Esophagus muscularis mucosa (tissue), 4 donors: ENCODE results near the gene YY1. TPM values are rescaled to one million over a fixed set of nuclear protein-coding genes. Genes with fewer than 3 reads are reported as not detected.
A peak's percentile ranks its signal among the peaks of the same experiment; 100 is the strongest.

Experiments used
- DNase-seq: peaks from one replicate; pipeline ENCODE4 v3.0.0-alpha.2; 2017; ENCODE audit errors: extremely low spot score
- H3K27ac ChIP-seq, 4 donors: fragments of 200-600 bp; sonication (generic); replicated peaks in 1 of 4; 1 replicate in 3 of 4; 2 replicates in 1 of 4; pipeline ENCODE4 v1.5.1; 2016 to 2019; ENCODE audit warnings: mild to moderate bottlenecking in 1 of 4
- H3K27me3 ChIP-seq, 4 donors: fragments of 200-600 bp; sonication (generic); one replicate each; pipeline versions ENCODE4 v1.5.1 to v1.6.0; 2016 to 2019
- H3K36me3 ChIP-seq, 4 donors: fragments of 200-600 bp; sonication (generic); one replicate each; pipeline ENCODE4 v1.5.1; 2016 to 2019
- H3K4me1 ChIP-seq, 4 donors: fragments of 200-600 bp; sonication (generic); one replicate each; pipeline ENCODE4 v1.5.1; 2016 to 2019
- H3K4me3 ChIP-seq, 4 donors: fragments of 200-600 bp; sonication (generic); 1 replicate in 2 of 4; 2 replicates in 2 of 4; pipeline ENCODE4 v1.5.1; 2016 to 2019; ENCODE audit warnings: mild to moderate bottlenecking in 4 of 4, moderate library complexity in 1 of 4
- H3K9me3 ChIP-seq, 4 donors: fragments of 200-600 bp; sonication (generic); 1 replicate in 3 of 4; 2 replicates in 1 of 4; pipeline ENCODE4 v1.5.1; 2016 to 2019
- CTCF ChIP-seq, 3 experiments: fragments of 200-600 bp in 2 of 3; fragments of 450-650 bp in 1 of 3; sonication (generic) in 2 of 3; IDR thresholded peaks; one replicate each; pipeline ENCODE4 v1.5.1; 2017 to 2019; ENCODE audit warnings: antibody characterized with exemption in 3 of 3, mild to moderate bottlenecking in 2 of 3, moderate library complexity in 1 of 3
- EP300 ChIP-seq: sonication (generic); formaldehyde crosslinking; IDR thresholded peaks from one replicate; pipeline ENCODE4 v1.6.1; 2017; ENCODE audit warnings: antibody characterized with exemption
- POLR2A ChIP-seq: fragments of 450-650 bp; IDR thresholded peaks from one replicate; pipeline ENCODE4 v1.6.1; 2017; ENCODE audit warnings: antibody characterized with exemption, moderate library complexity, mild to moderate bottlenecking, low read depth
- POLR2AphosphoS5 ChIP-seq, 2 donors: sonication (generic); formaldehyde crosslinking; IDR thresholded peaks; one replicate each; pipeline ENCODE4 v1.6.1; 2017; ENCODE audit warnings: antibody characterized with exemption in 2 of 2
- WGBS: methylation state at CpG from one replicate; pipeline ENCODE4 v1.1.5; 2018; 5-methylcytosine and 5-hydroxymethylcytosine counted together
- intact Hi-C: fragments of 100-400 bp; cut with DNase I; formaldehyde crosslinking; loops from one replicate; pipeline ENCODE4 v1.15.1; 2023
- total RNA-seq, 4 donors: library from RNA; depleted of rRNA; stranded (reverse); fragments of >200 nt; gene quantifications; one replicate each; pipeline versions ENCODE4 v1.1.0 to v1.2.1, GENCODE V29; 2016

Gene YY1
- total RNA-seq, 4 donors from 2014 or later: 54.8 to 83.4 (median 62.7) TPM

- H3K9me3 ChIP-seq: no peaks in the 10 kb centered on the region
- peak; percentile 90 for DNase-seq
- peaks cover 10 to 38% (median 32%) of the 10 kb centered on the region in 4 donors for H3K36me3 ChIP-seq
- WGBS: 79% methylated on average over 12 of the region's 12 CpGs
- peaks cover 21 to 53% (median 33%) of the 10 kb centered on the region in 4 donors for H3K4me1 ChIP-seq
- H3K4me3 ChIP-seq: no peak overlapping the region
- H3K27ac ChIP-seq: no peak overlapping the region
- no peaks in the 10 kb centered on the region for H3K27me3 ChIP-seq
- no peak for TF ChIP-seq POLR2AphosphoS5 (IDR thresholded peaks at IDR 0.05)
- no peak for TF ChIP-seq EP300
- TF ChIP-seq CTCF (IDR thresholded peaks at IDR 0.05): no peak
- TF ChIP-seq POLR2A: no peak
- intact Hi-C loops: loop anchor here (5.0 kb wide), 1 partner anchor 46 kb away; no protein-coding TSS in a partner anchor
Measured at GRCh38 chr14:100288382-100289185, 49.6 kb downstream of the YY1 start.

GRCh38 chr14:100289916-100290606, 51.1 kb downstream of the YY1 start:
- DNase-seq: no peak
- Histone ChIP-seq H3K36me3 (peaks cover 10 to 40% (median 32%) of the 10 kb centered on the region in 4 donors), H3K27me3 (no peaks in the 10 kb centered on the region), H3K27ac (no peak overlapping the region), H3K9me3 (no peaks in the 10 kb centered on the region), H3K4me1 (peaks cover 20 to 55% (median 35%) of the 10 kb centered on the region in 4 donors), H3K4me3 (no peak overlapping the region)
- 96% methylated on average over 4 of the region's 9 CpGs for WGBS
- TF ChIP-seq EP300: no peak
- intact Hi-C loops: loop anchor here (5.0 kb wide), 1 partner anchor 48 kb away; no protein-coding TSS in a partner anchor

GRCh38 chr14:100290607-100291304, 51.8 kb downstream of the YY1 start:
- Histone ChIP-seq H3K4me3 (no peak overlapping the region), H3K4me1 (peaks cover 17 to 51% (median 34%) of the 10 kb centered on the region in 4 donors), H3K9me3 (no peaks in the 10 kb centered on the region), H3K27ac (no peak overlapping the region), H3K27me3 (no peaks in the 10 kb centered on the region), H3K36me3 (peaks cover 10 to 40% (median 32%) of the 10 kb centered on the region in 4 donors)
- no peak for DNase-seq
- intact Hi-C loops: no loop called here
- TF ChIP-seq CTCF (IDR thresholded peaks at IDR 0.05): no peak
- TF ChIP-seq POLR2A: no peak
- TF ChIP-seq EP300: no peak
- TF ChIP-seq POLR2AphosphoS5 (IDR thresholded peaks at IDR 0.05): no peak
- 95% methylated on average over 8 of the region's 12 CpGs for WGBS

- Histone ChIP-seq H3K4me1 (peaks cover 17 to 50% (median 36%) of the 10 kb centered on the region in 4 donors), H3K27me3 (no peaks in the 10 kb centered on the region), H3K9me3 (no peaks in the 10 kb centered on the region), H3K36me3 (peaks cover 10 to 40% (median 32%) of the 10 kb centered on the region in 4 donors), H3K27ac (no peak overlapping the region), H3K4me3 (no peak overlapping the region)
- intact Hi-C loops: no loop called here
- no peak for DNase-seq
- WGBS: 95% methylated on average over 7 of the region's 13 CpGs
- TF ChIP-seq CTCF (IDR thresholded peaks at IDR 0.05) (no peak), POLR2A (no peak), EP300 (no peak), POLR2AphosphoS5 (IDR thresholded peaks at IDR 0.05) (no peak)
Measured at GRCh38 chr14:100291305-100292075, 52.5 kb downstream of the YY1 start.
